GM10847 (cell line): ENCODE data around the gene PLXNB1.

Experiments used
- POLR2A ChIP-seq: IDR thresholded peaks from 2 replicates; pipeline ENCODE4 v1.6.1; 2011; ENCODE audit not compliant: insufficient read length; ENCODE audit errors: extremely low read depth

PLXNB1 gene

DNA sequence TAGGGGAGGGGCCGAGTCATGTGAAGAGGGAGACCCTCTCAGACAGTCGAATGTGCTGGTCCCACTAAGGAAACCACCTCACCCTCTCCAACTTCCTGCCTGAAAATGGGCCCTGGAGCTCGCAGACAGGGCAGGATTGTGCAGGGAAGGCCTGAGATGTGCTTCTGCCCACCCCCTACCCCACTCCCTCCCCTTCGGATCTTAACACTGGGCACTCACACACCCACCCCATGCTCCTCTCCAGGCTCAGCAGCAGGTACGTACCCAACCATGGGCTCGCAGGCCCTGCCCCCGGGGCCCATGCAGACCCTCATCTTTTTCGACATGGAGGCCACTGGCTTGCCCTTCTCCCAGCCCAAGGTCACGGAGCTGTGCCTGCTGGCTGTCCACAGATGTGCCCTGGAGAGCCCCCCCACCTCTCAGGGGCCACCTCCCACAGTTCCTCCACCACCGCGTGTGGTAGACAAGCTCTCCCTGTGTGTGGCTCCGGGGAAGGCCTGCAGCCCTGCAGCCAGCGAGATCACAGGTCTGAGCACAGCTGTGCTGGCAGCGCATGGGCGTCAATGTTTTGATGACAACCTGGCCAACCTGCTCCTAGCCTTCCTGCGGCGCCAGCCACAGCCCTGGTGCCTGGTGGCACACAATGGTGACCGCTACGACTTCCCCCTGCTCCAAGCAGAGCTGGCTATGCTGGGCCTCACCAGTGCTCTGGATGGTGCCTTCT, 36.7 kb upstream of the PLXNB1 start:
- TF ChIP-seq POLR2A: peak; percentile 12

DNA sequence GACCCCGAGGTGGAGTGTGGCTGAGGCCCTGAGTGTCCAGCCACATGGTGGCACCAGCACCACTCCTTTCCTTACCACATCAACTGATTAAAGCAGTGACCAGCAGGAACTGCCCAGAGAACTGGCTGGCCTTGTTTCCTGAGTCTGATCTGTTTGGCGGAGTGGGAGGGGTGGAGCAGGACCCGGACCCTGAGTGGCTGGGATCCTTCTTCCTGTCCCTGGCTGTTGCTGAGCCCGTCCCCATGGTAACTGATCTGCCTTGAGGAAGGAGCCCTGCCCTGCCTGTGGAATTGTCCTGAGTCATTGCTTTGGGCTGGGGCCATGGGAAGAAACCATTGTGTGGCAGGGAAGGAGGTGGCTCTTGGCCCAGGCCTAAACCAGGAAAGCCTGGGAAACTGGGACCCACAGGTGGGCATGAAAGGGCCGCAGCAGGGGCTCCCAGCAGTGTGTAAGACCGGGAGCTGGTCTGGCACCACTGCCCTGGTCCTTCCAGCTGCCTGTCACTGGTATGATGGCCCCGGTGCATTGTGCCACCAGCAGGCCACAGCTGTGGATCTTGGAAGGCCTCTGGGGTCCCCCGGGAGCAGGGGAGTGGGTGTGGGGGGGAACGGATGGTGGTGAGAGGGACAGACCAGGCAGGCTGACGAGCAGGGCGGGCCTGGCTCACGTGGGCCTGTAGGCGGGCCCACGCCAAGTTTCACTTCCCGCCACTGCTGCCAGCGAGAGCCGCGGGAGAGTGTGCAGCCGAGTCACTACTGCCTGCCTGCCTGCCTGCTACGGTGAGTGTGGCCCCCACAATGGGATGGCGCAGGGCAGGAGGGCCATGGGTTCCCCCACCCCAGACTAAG, 35.9 kb upstream of the PLXNB1 start:
- peak; percentile 95 for TF ChIP-seq POLR2A

GRCh38 chr3:48465237-48465530, 35.3 kb upstream of the PLXNB1 start:
- no peak for TF ChIP-seq POLR2A

- no peak for TF ChIP-seq POLR2A
Measured at GRCh38 chr3:48464713-48465221, 34.9 kb upstream of the PLXNB1 start.

GRCh38 chr3:48463703-48464102, 33.8 kb upstream of the PLXNB1 start:
- no peak for TF ChIP-seq POLR2A

DNA sequence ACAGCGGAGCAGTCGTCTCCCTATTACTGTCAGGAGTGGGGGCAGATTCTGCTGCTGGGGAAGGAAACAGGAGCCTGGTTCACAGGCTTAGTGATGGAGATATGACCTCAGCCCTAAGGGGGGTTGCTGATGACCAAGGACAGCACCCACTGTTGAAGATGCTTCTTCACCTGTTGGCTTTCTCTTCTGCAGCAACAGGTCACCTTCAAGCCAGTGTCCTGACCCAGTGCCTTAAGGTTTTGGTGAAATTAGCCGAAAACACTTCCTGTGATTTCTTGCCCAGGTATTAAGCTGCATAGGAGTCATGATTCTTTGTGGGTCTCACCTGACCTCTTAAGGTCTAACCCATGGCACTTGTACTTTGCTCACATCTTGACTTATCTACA, 30.6 kb upstream of the PLXNB1 start:
- no peak for TF ChIP-seq POLR2A

GRCh38 chr3:48459773-48460516, 30.1 kb upstream of the PLXNB1 start:
- TF ChIP-seq POLR2A: no peak

- TF ChIP-seq POLR2A: no peak
Measured at GRCh38 chr3:48459331-48459730, 29.4 kb upstream of the PLXNB1 start.

DNA sequence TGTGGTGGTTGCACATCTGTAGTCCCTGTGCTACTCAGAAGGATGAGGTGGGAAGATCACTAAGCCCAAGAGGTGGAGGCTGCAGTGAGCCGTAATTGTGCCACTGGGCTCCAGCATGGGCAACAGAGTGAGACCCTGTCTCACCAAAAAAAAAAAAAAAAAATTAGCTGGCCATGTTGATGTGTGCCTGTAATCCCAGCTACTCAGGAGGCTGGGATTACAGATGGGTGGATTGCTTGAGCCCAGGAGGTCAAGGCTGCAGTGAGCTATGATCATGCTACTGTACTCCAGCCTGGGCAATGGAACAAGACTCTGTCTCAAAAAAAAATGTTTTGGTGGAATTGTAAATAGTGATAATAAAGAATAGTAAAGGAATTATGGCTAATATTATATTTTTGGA, 26.6 kb upstream of the PLXNB1 start:
- no peak for TF ChIP-seq POLR2A

DNA sequence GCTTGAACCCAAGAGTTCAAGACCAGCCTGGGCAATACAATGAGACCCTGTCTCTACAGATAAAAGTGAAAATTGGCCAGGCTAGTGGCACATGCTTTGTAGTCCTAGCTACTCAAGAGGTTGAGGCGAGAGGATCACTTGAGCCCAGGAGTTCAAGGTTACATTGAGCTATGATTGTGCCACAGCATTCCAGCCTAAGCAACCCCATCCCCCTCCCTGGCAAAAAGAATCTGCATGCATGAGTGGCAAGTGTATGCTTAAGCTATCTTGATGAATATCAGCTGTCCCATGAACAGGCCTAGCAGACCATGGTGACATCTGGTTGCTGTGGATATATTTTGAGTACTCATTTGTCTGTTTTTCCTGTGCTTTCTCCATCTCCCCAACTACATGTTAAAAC, 21.4 kb upstream of the PLXNB1 start:
- TF ChIP-seq POLR2A: no peak

DNA sequence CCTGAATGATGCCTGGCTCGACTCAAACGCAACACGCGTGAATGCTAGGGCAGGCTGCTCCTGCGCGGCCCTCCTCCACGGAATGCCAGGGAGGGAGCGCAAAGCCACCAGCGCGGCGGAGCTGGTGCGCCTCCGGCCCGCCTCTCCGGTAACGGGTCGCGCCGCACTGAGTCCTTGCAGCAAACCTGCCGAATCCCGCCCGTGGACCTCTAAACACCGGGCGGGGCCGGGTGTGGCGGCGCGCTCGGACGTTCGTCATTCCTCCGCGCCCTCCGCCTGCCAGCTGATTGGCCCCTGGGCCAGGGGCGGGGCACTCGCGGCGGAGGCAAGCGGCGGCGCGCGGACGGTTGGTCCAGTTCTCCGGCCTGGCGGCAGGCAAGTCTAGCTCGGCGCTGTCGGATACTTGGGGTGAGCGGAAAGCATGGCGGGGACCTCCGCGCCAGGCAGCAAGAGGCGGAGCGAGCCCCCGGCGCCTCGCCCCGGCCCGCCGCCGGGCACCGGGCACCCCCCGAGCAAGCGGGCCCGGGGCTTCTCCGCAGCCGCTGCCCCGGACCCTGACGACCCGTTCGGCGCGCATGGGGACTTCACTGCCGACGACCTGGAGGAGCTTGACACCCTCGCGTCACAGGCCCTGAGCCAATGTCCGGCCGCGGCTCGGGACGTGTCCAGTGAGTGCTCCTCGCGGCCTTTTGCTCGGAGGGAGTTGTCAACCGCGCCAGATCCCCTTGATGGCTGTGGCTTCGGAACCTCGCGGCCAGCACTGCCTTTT, 16.7 kb upstream of the PLXNB1 start, which contains the start of gene ATRIP:
TSS of gene ATRIP (plus strand) at position 313 of the 769 bp plus-strand sequence. CDS start at position 422, 109 bp downstream.
- TF ChIP-seq POLR2A: peak; percentile 97

GRCh38 chr3:48446043-48446424, 16.1 kb upstream of the PLXNB1 start:
- TF ChIP-seq POLR2A: no peak

- TF ChIP-seq POLR2A: no peak
Measured at GRCh38 chr3:48445277-48445882, 15.5 kb upstream of the PLXNB1 start.

GRCh38 chr3:48441940-48442339, 12.1 kb upstream of the PLXNB1 start:
- no peak for TF ChIP-seq POLR2A

DNA sequence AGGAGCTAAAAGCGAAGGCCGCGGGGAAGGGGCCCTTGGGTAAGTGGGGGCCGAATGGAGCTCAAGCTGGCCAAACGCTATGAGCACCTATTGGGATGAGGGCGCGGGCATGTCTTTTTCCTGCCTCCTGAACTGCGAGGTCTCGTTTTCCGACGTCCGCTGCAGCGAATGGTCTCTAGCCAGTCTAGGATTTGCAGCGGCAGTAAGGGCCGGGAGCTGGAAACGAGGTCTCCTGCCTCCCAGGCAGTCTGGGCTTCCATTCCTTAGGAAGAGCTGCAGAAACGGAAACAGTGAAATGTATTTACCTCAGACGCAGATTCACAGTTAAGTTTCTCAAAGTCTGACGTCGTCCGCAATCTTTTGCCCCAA, 10.7 kb upstream of the PLXNB1 start:
- no peak for TF ChIP-seq POLR2A
